Natural killer cell (primary cell): ENCODE measurements around the gene NPTXR. TPM values are rescaled to one million over a fixed set of nuclear protein-coding genes. Genes with fewer than 3 reads are reported as not detected.
A peak's percentile ranks its signal among the peaks of the same experiment; 100 is the strongest.

Experiments used
- ATAC-seq, 3 donors: fragments of 150-1000 bp in 2 of 3; fragments of 200-7000 bp in 1 of 3; cut with Tn5 transposase; 1 replicate in 1 of 3; 2 replicates in 2 of 3; pipeline ENCODE4 v1.10.0; 2021; ENCODE audit warnings: mild to moderate bottlenecking in 2 of 3, moderate library complexity in 2 of 3
- DNase-seq, 2 donors: peaks; one replicate each; pipeline versions ENCODE4 v3.0.0 to v3.0.0-alpha.2; 2013 to 2021; ENCODE audit warnings: mixed read lengths in 1 of 2
- H3K27ac ChIP-seq: one replicate; pipeline ENCODE4 v1.5.1; 2013; ENCODE audit warnings: mild to moderate bottlenecking, low read length
- H3K27me3 ChIP-seq: one replicate; pipeline ENCODE4 v1.6.1; 2013; ENCODE audit warnings: low read length; ENCODE audit not compliant: control insufficient read depth, insufficient read depth
- H3K36me3 ChIP-seq: one replicate; pipeline ENCODE4 v1.6.1; 2013; ENCODE audit warnings: low read length; ENCODE audit not compliant: control insufficient read depth, insufficient read depth
- H3K4me1 ChIP-seq: one replicate; pipeline ENCODE4 v1.6.1; 2013; ENCODE audit warnings: low read length; ENCODE audit not compliant: control insufficient read depth, insufficient read depth
- H3K4me3 ChIP-seq: one replicate; pipeline ENCODE4 v1.5.1; 2013; ENCODE audit warnings: low read length
- H3K9me3 ChIP-seq: one replicate; pipeline ENCODE4 v1.6.1; 2013; ENCODE audit warnings: low read length; ENCODE audit not compliant: control insufficient read depth, insufficient read depth
- H3K27ac Mint-ChIP-seq, 2 donors: one replicate each; pipeline ENCODE4 v1.8.0; 2022; ENCODE audit warnings: mild to moderate bottlenecking in 2 of 2, mixed read lengths in 2 of 2, moderate library complexity in 1 of 2
- H3K27me3 Mint-ChIP-seq, 2 donors: one replicate each; pipeline ENCODE4 v1.8.0; 2022; ENCODE audit warnings: low read depth in 2 of 2, mixed read lengths in 2 of 2
- H3K36me3 Mint-ChIP-seq: one replicate; pipeline ENCODE4 v1.8.0; 2022; ENCODE audit warnings: mixed read lengths
- H3K4me1 Mint-ChIP-seq, 2 donors: one replicate each; pipeline ENCODE4 v1.8.0; 2022; ENCODE audit warnings: mixed read lengths in 2 of 2
- H3K4me3 Mint-ChIP-seq: one replicate; pipeline ENCODE4 v1.8.0; 2022; ENCODE audit warnings: mild to moderate bottlenecking, moderate library complexity, mixed read lengths
- H3K9me3 Mint-ChIP-seq, 2 donors: one replicate each; pipeline ENCODE4 v1.8.0; 2022; ENCODE audit warnings: mixed read lengths in 2 of 2
- CTCF ChIP-seq: fragments of 200-600 bp; IDR thresholded peaks from one replicate; pipeline ENCODE4 v1.8.0; 2022; ENCODE audit warnings: antibody characterized with exemption
- WGBS: methylation state at CpG from one replicate; pipeline ENCODE4 v1.1.7; 2013; ENCODE audit warnings: missing lambda C conversion rate; ENCODE audit not compliant: insufficient coverage; 5-methylcytosine and 5-hydroxymethylcytosine counted together
- intact Hi-C: fragments of 100-400 bp; cut with micrococcal nuclease; formaldehyde crosslinking; loops from one replicate; pipeline ENCODE4 v1.14.2; 2022
- total RNA-seq, 4 donors: library from RNA; stranded (reverse); fragments of 120-200 nt in 1 of 4; gene quantifications; one replicate each; pipeline versions ENCODE4 v1.2.3 to v1.2.4, GENCODE V29; 2013 to 2022

NPTXR gene
- total RNA-seq, 3 donors from 2014 or later (not counting 1 experiment from before 2014, with no cell fraction given) = 4.8 to 8.2 (median 6.1) TPM

DNA sequence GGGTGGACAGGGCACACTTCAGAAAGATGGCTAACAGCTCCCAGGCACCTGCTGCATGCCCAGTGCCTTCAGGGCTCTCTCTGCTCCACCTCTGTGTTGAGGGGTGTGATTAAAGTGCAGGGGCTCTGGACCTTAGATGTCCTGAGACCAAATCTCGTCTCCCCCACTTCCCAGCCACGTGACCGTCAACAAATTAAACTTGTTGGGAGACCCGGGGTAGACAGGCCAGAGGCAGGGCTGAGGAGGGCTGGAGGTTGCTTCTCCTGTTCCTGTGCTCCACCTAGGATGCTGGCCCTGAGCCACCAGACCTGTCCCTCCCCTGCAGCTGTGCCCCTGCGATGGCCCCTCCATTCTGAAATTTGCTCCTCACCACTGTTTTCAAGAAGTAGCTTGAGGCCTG lies 17.0 kb downstream of the NPTXR start:
- DNase-seq = no peak
- Histone ChIP-seq H3K4me3 (no peak overlapping the region), H3K4me1 (no peaks in the 10 kb centered on the region), H3K36me3 (no peaks in the 10 kb centered on the region), H3K27ac (no peak overlapping the region), H3K9me3 (no peaks in the 10 kb centered on the region), H3K27me3 (no peaks in the 10 kb centered on the region)
- H3K27me3 Mint-ChIP-seq = no peaks in the 10 kb centered on the region
- H3K27ac Mint-ChIP-seq = no peak overlapping the region
- H3K9me3 Mint-ChIP-seq = no peaks in the 10 kb centered on the region
- WGBS = 86% methylated on average over 5 of the region's 5 CpGs
- H3K4me1 Mint-ChIP-seq = no peaks in the 10 kb centered on the region
- no peaks in the 10 kb centered on the region for H3K36me3 Mint-ChIP-seq
- no peak for TF ChIP-seq CTCF
- intact Hi-C loops = no loop called here
- H3K4me3 Mint-ChIP-seq = no peak overlapping the region
- ATAC-seq = no peak

GRCh38 chr22:38826386-38826785 lies 17.4 kb downstream of the NPTXR start:
- Mint-ChIP-seq H3K4me3 (no peak overlapping the region), H3K9me3 (no peaks in the 10 kb centered on the region), H3K4me1 (no peaks in the 10 kb centered on the region), H3K36me3 (no peaks in the 10 kb centered on the region), H3K27ac (no peak overlapping the region), H3K27me3 (no peaks in the 10 kb centered on the region)
- Histone ChIP-seq H3K27ac (no peak overlapping the region), H3K9me3 (no peaks in the 10 kb centered on the region), H3K27me3 (no peaks in the 10 kb centered on the region), H3K4me1 (no peaks in the 10 kb centered on the region), H3K36me3 (no peaks in the 10 kb centered on the region), H3K4me3 (no peak overlapping the region)
- WGBS = 92% methylated on average over 16 of the region's 16 CpGs
- intact Hi-C loops = no loop called here
- DNase-seq = no peak
- ATAC-seq = no peak
- TF ChIP-seq CTCF = no peak

DNA sequence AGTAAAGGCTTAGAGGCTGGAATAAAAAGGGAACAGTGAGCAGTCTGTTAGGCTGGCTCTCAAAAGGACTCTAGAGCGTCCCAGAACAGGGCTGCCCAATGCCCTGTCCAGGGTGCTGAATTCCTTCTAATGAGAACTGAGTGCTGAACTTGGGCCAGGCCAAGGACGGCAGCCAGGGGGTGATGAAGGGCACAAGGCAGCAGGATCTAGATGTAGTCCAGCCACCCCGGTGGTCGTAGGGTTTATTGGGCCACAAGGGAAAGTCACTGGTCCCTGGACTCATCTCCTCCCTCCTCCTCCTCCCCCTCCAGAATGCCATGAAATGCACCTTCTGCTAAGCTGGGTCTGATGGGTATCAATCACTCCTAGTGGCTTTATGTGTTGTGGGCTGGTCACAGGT lies 19.2 kb downstream of the NPTXR start:
- intact Hi-C loops = no loop called here
- DNase-seq (peak; percentile 27 to 70), ATAC-seq (peak; percentile 70 to 98 (median 88))
- Histone ChIP-seq H3K4me1 (no peaks in the 10 kb centered on the region), H3K4me3 (no peak overlapping the region), H3K36me3 (no peaks in the 10 kb centered on the region), H3K27ac (no peak overlapping the region), H3K9me3 (no peaks in the 10 kb centered on the region), H3K27me3 (no peaks in the 10 kb centered on the region)
- H3K4me1 Mint-ChIP-seq = no peaks in the 10 kb centered on the region
- H3K27ac Mint-ChIP-seq = no peak overlapping the region
- no peak overlapping the region for H3K4me3 Mint-ChIP-seq
- H3K27me3 Mint-ChIP-seq = no peaks in the 10 kb centered on the region
- no peaks in the 10 kb centered on the region for H3K9me3 Mint-ChIP-seq
- no peaks in the 10 kb centered on the region for H3K36me3 Mint-ChIP-seq
- 17% methylated on average over 4 of the region's 4 CpGs for WGBS
- no peak for TF ChIP-seq CTCF

DNA sequence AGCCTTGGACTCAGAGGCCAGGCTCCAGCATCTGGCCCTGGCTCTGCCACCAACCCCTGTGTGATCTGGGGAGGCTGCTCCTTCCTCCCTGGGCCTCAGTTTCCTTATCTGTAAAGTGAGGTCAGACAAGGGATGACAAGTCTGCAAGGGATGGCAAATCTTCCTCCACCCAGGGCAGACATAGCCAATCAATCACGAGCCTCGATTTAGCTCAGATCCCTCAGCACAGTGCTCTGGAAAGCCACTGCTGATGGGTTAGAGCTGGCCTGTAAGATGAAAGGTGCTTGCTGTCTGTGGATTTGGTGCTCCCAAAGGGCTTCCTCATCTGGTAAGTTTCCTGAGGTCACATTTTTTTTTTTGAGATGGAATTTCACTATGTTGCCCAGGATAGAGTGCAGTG lies 20.2 kb downstream of the NPTXR start:
- intact Hi-C loops = no loop called here

More for the DNA sequence above, 20.2 kb downstream of the NPTXR start:
- H3K36me3 ChIP-seq = no peaks in the 10 kb centered on the region
- TF ChIP-seq CTCF = no peak
- ATAC-seq = no peak
- no peaks in the 10 kb centered on the region for H3K27me3 ChIP-seq
- no peaks in the 10 kb centered on the region for H3K27me3 Mint-ChIP-seq
- no peaks in the 10 kb centered on the region for H3K9me3 ChIP-seq
- DNase-seq = no peak
- no peaks in the 10 kb centered on the region for H3K9me3 Mint-ChIP-seq
- H3K4me3 Mint-ChIP-seq = no peak overlapping the region
- WGBS = 81% methylated on average over 2 of the region's 2 CpGs
- no peak overlapping the region for H3K27ac ChIP-seq
- H3K27ac Mint-ChIP-seq = no peak overlapping the region
- H3K36me3 Mint-ChIP-seq = no peaks in the 10 kb centered on the region
- H3K4me1 Mint-ChIP-seq = no peaks in the 10 kb centered on the region
- H3K4me3 ChIP-seq = no peak overlapping the region
- no peaks in the 10 kb centered on the region for H3K4me1 ChIP-seq
